Endothelial cell of umbilical vein (primary cell): ENCODE results near the gene CDC45. TPM values are rescaled to one million over a fixed set of nuclear protein-coding genes. Genes with fewer than 3 reads are reported as not detected.

Experiments
- BruUV-seq: library from RNA; stranded (reverse); fragments of 400-500 nt; replicated peaks from 2 replicates; lab custom pipeline; 2021; lab: Mats Ljungman, UMichigan
- CTCF ChIA-PET: fragments of 300-600, 350-600 bp; sonication (Branson Sonifier 250); formaldehyde crosslinking; loops from one replicate; lab custom pipeline; 2021; ENCODE audit warnings: antibody characterized with exemption, inconsistent platforms; lab: Charles Lee
- POLR2A ChIA-PET: fragments of 300-600, 350-600 bp; sonication (Branson Sonifier 250); formaldehyde crosslinking; loops from one replicate; lab custom pipeline; 2021; ENCODE audit warnings: antibody characterized with exemption, inconsistent platforms; lab: Charles Lee
- DNase-seq: peaks from one replicate; pipeline ENCODE4 v3.0.0-alpha.2; 2011; ENCODE audit warnings: low read depth, low spot score
- FAIRE-seq: peaks from 2 replicates; lab custom pipeline; 2011; peaks lifted over from hg19 to GRCh38; lab: Jason Lieb, UNC
- H2AFZ ChIP-seq: 2 replicates; pipeline ENCODE4 v1.6.0; 2012; ENCODE audit warnings: low read depth, low read length, control low read depth, inconsistent platforms
- H3K27ac ChIP-seq: 2 replicates; pipeline ENCODE4 v1.5.1; 2011; ENCODE audit warnings: low read depth, mild to moderate bottlenecking, control low read depth, low read length, moderate library complexity; ENCODE audit not compliant: insufficient read depth
- H3K27me3 ChIP-seq, 2 experiments: 2 replicates each; pipeline versions ENCODE4 v1.6.0 to v1.6.1; 2011; ENCODE audit warnings: low read length in 2 of 2, mixed read lengths in 1 of 2; ENCODE audit not compliant: control insufficient read depth in 2 of 2, insufficient read depth in 2 of 2
- H3K36me3 ChIP-seq, 2 experiments: 2 replicates in 1 of 2; 3 replicates in 1 of 2; pipeline ENCODE4 v1.5.1; 2011; ENCODE audit warnings: low read length in 2 of 2, mild to moderate bottlenecking in 1 of 2, moderate library complexity in 1 of 2; ENCODE audit not compliant: control insufficient read depth in 2 of 2, insufficient read depth in 2 of 2; ENCODE audit errors: extremely low read depth in 1 of 2
- H3K4me1 ChIP-seq: 3 replicates; pipeline ENCODE4 v1.5.1; 2011; ENCODE audit warnings: mild to moderate bottlenecking, low read length; ENCODE audit not compliant: control insufficient read depth, insufficient read depth; ENCODE audit errors: extremely low read depth
- H3K4me2 ChIP-seq: 2 replicates; pipeline ENCODE4 v1.6.1; 2011; ENCODE audit warnings: low read length, control low read depth, mixed read lengths; ENCODE audit not compliant: insufficient read depth
- H3K4me3 ChIP-seq, 3 experiments: fragments of 200-600 bp in 1 of 3; sonication (generic), shearing (Covaris generic) in 1 of 3; replicated peaks in 1 of 3; 2 replicates each; pipeline ENCODE4 v1.5.1; 2011 to 2016; ENCODE audit warnings: control low read depth in 3 of 3, low read length in 3 of 3, mild to moderate bottlenecking in 2 of 3, inconsistent platforms in 1 of 3, low read depth in 1 of 3, moderate library complexity in 1 of 3; ENCODE audit not compliant: insufficient read depth in 1 of 3
- H3K79me2 ChIP-seq: 2 replicates; pipeline ENCODE4 v1.6.0; 2012; ENCODE audit warnings: low read length, inconsistent platforms; ENCODE audit not compliant: control insufficient read depth, insufficient read depth
- H3K9ac ChIP-seq: replicated peaks from 2 replicates; pipeline ENCODE3; 2011; ENCODE audit warnings: low read length, control low read depth; ENCODE audit not compliant: insufficient read depth; ENCODE audit errors: extremely low read depth
- H3K9me1 ChIP-seq: replicated peaks from 3 replicates; pipeline ENCODE4 v1.6.0; 2011; ENCODE audit warnings: mild to moderate bottlenecking, low read length; ENCODE audit not compliant: control insufficient read depth, insufficient read depth; ENCODE audit errors: extremely low read depth
- H3K9me3 ChIP-seq: replicated peaks from 2 replicates; pipeline ENCODE4 v1.5.1; 2012; ENCODE audit warnings: low read length, inconsistent platforms; ENCODE audit not compliant: control insufficient read depth, insufficient read depth
- H4K20me1 ChIP-seq: replicated peaks from 2 replicates; pipeline ENCODE3; 2011; ENCODE audit warnings: mild to moderate bottlenecking, low read length; ENCODE audit not compliant: control insufficient read depth, insufficient read depth; ENCODE audit errors: extremely low read depth
- CTCF ChIP-seq, 2 donors: IDR thresholded peaks; 1 replicate in 1 of 2; 2 replicates in 1 of 2; pipeline ENCODE4 v1.5.1; 2011; ENCODE audit warnings: low read length in 2 of 2, mild to moderate bottlenecking in 2 of 2, moderate library complexity in 2 of 2, control low read depth in 1 of 2, inconsistent platforms in 1 of 2, low read depth in 1 of 2; ENCODE audit not compliant: insufficient read depth in 1 of 2; ENCODE audit errors: extremely low read depth in 1 of 2
- EZH2 ChIP-seq: IDR thresholded peaks from 2 replicates; pipeline ENCODE4 v1.6.1; 2012; ENCODE audit warnings: borderline replicate concordance, low read depth, mild to moderate bottlenecking, moderate library complexity, low read length, inconsistent platforms; ENCODE audit not compliant: severe bottlenecking
- FOS ChIP-seq: IDR thresholded peaks from 2 replicates; pipeline ENCODE4 v1.6.1; 2011; ENCODE audit warnings: mild to moderate bottlenecking, low read length, moderate library complexity, borderline replicate concordance; ENCODE audit not compliant: insufficient read depth
- GATA2 ChIP-seq: IDR thresholded peaks from 2 replicates; pipeline ENCODE4 v1.7.0; 2011; ENCODE audit warnings: low read depth, mild to moderate bottlenecking, moderate library complexity, mixed read lengths, low read length; ENCODE audit not compliant: insufficient read length, insufficient read depth
- JUN ChIP-seq: IDR thresholded peaks from 2 replicates; pipeline ENCODE4 v1.6.1; 2011; ENCODE audit warnings: borderline replicate concordance, low read depth; ENCODE audit not compliant: insufficient read length, insufficient read depth
- MAX ChIP-seq: IDR thresholded peaks from 2 replicates; pipeline ENCODE4 v1.6.1; 2011; ENCODE audit not compliant: insufficient read depth, insufficient read length
- MYC ChIP-seq: IDR thresholded peaks from one replicate; pipeline ENCODE4 v1.6.1; 2011; ENCODE audit warnings: mild to moderate bottlenecking, low read depth, low read length
- POLR2A ChIP-seq: IDR thresholded peaks from 2 replicates; pipeline ENCODE4 v1.6.1; 2012; ENCODE audit warnings: low read depth, mild to moderate bottlenecking, control low read depth, low read length
- POLR2AphosphoS5 ChIP-seq: IDR thresholded peaks from 2 replicates; pipeline ENCODE4 v1.6.1; 2012; ENCODE audit warnings: low read depth, mild to moderate bottlenecking, control low read depth, low read length, moderate library complexity; ENCODE audit not compliant: insufficient read depth
- dilution Hi-C: fragments of 300-500 bp; cut with MboI; formaldehyde crosslinking; loops from one replicate; pipeline ENCODE4 v1.15.0; 2019; ENCODE audit warnings: low sequenced_read_pairs; ENCODE audit not compliant: extremely low pct_ligation_motif_present
- intact Hi-C: fragments of 100-400 bp; cut with micrococcal nuclease; formaldehyde crosslinking; loops from one replicate; pipeline ENCODE4 v1.10.0; 2022
- polyA plus RNA-seq, 4 experiments: library from polyadenylated mRNA; depleted of rRNA in 3 of 4; stranded (reverse) in 3 of 4; unstranded in 1 of 4; fragments of >200 nt; gene quantifications; 2 replicates each; pipeline versions ENCODE4 v1.2.1 to v1.2.3, GENCODE V29; 2011 to 2012; ENCODE audit warnings: missing spikeins in 1 of 4
- total RNA-seq: library from RNA; stranded (reverse); gene quantifications from 2 replicates; pipeline ENCODE4 v1.2.3, GENCODE V29; 2021

The CDC45 gene
- total and polyA plus RNA-seq, 2 donors (not counting 3 experiments of a cell fraction or from before 2014, with no cell fraction given) = 36.6 to 40.6 TPM

GRCh38 chr22:19469421-19469820 lies 10.3 kb upstream of the CDC45 start:
- Histone ChIP-seq H3K36me3 (peaks cover 56 to 78% of the 10 kb centered on the region in 2 experiments), H3K4me2 (no peak overlapping the region), H4K20me1 (peaks cover 2% of the 10 kb centered on the region), H2AFZ (no peak overlapping the region), H3K9ac (no peak overlapping the region), H3K27me3 (no peaks in the 10 kb centered on the region), H3K27ac (no peak overlapping the region), H3K4me3 (no peak overlapping the region), H3K79me2 (peaks cover 17% of the 10 kb centered on the region), H3K9me3 (no peaks in the 10 kb centered on the region), H3K9me1 (no peaks in the 10 kb centered on the region), H3K4me1 (no peaks in the 10 kb centered on the region)
- CTCF ChIA-PET = interaction anchor here (0.8 to 2.1 kb wide), 2 partner anchors 10 to 160 kb away, joined by 3 to 6 read pairs; partner anchors contain the start of gene CDC45
- dilution Hi-C loops (no loop called here), intact Hi-C loops (no loop called here)
- FAIRE-seq (no peak), DNase-seq (no peak)
- BruUV-seq = no TSS peak
- POLR2A ChIA-PET = no interaction called here
- TF ChIP-seq EZH2 (no peak), POLR2AphosphoS5 (no peak), CTCF (IDR thresholded peaks at IDR 0.05; ENCODE audit: extremely low read depth in 1 of 2, insufficient read depth in 1 of 2, low read depth in 1 of 2, low read length in 2 of 2) (no peak), FOS (no peak), MAX (no peak), JUN (no peak), POLR2A (no peak), GATA2 (no peak), MYC (no peak)
